Stimulated activated memory B cell treated with anti-CD40 and anti-IgM and Interleukin-4, amounts not matched to agents 10 μg/mL and 1 μg/mL and 100 μg/mL, for 72 hours (primary cell): ENCODE results near the gene TGFBR3L.
"Not testable (repeated sequence)": the region's sequence is repeated elsewhere in the genome, so short reads cannot be mapped to it uniquely, and the experiment has no call there.

Source experiments
- ATAC-seq: fragments of 150-1000 bp; cut with Tn5 transposase; 2 replicates; pipeline ENCODE4 v1.10.0; 2021
- H3K27ac Mint-ChIP-seq: one replicate; pipeline ENCODE4 v1.8.0; 2022; ENCODE audit warnings: mild to moderate bottlenecking, mixed read lengths
- H3K27me3 Mint-ChIP-seq: one replicate; pipeline ENCODE4 v1.8.0; 2022; ENCODE audit warnings: mixed read lengths
- H3K36me3 Mint-ChIP-seq: one replicate; pipeline ENCODE4 v1.8.0; 2022; ENCODE audit warnings: mixed read lengths
- H3K4me1 Mint-ChIP-seq: one replicate; pipeline ENCODE4 v1.8.0; 2022; ENCODE audit warnings: mixed read lengths
- H3K4me3 Mint-ChIP-seq: one replicate; pipeline ENCODE4 v1.8.0; 2022; ENCODE audit warnings: mild to moderate bottlenecking, moderate library complexity, mixed read lengths
- H3K9me3 Mint-ChIP-seq: one replicate; pipeline ENCODE4 v1.8.0; 2022; ENCODE audit warnings: mixed read lengths

Gene TGFBR3L

DNA sequence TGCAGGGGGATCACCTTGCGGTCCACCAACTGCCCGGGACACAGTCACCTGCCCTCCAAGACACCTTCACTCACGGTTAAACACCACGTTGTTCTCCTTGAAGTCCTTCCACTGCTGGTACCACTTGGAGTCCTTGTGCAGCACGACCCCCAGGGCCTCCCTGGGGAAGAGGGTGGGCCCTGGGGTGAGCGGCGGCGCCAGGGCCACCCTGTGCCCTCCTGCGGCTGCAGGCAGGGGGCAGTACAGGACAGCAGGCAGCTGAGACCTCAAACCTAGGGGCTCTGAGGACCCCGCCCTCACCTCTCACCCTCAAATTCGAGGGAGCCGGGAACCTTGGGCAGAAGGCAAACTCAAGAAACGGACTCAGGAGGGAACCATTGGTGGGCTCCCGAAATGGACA is 18.8 kb downstream of the TGFBR3L start:
- H3K4me3 Mint-ChIP-seq, result no peak overlapping the region

DNA sequence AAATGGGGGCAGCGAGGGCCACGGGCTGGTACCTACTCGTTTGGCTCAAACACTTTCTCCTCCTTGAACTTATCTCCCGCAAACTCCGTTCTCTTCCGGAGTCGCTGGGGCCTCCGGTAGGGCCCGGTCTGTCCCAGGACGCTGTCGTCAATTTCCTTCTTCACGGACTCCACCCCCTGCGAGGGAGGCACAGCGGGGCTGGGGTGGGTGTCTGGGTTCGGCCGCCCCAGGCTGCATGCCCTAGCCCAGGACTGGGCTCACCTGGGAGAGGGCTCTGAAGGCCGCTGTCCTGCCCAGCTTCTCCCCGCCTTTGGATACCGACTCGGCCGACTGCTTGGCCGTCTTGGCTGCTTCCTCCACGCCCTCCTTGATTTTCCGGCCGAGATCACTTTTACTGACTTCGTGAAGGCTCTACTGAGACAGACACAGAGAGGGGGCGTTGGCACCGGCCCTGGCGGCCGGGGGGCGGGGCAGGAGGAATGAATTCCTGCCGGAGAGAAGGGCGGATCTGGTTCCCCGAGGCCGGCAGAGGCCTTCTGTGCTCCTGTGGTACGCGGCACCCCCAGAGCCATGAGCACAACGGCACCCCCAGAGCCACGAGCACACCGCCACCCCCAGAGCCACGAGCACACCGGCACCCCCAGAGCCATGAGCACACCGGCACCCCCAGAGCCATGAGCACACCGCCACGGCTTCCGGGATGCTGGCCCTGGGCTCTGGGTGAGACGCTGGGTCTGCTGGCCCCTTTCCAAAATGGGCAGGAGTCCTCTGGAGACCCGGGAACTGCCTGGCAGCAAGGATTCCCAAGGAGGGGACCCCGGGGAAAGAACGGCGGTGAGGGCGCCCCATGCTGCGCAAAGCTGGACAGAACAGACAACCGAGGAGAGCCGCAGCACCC is 19.4 kb downstream of the TGFBR3L start:
- Mint-ChIP-seq H3K27me3 (no peaks in the 10 kb centered on the region), H3K4me1 (peaks cover 20% of the 10 kb centered on the region), H3K27ac (no peak overlapping the region), H3K4me3 (no peak overlapping the region), H3K9me3 (no peaks in the 10 kb centered on the region), H3K36me3 (peaks cover 57% of the 10 kb centered on the region)
- ATAC-seq, result no peak

More for the DNA sequence above, 18.8 kb downstream of the TGFBR3L start:
- no peak for ATAC-seq
- Mint-ChIP-seq H3K36me3 (peaks cover 51% of the 10 kb centered on the region), H3K9me3 (no peaks in the 10 kb centered on the region), H3K27ac (no peak overlapping the region), H3K27me3 (no peaks in the 10 kb centered on the region), H3K4me1 (peaks cover 17% of the 10 kb centered on the region)

DNA sequence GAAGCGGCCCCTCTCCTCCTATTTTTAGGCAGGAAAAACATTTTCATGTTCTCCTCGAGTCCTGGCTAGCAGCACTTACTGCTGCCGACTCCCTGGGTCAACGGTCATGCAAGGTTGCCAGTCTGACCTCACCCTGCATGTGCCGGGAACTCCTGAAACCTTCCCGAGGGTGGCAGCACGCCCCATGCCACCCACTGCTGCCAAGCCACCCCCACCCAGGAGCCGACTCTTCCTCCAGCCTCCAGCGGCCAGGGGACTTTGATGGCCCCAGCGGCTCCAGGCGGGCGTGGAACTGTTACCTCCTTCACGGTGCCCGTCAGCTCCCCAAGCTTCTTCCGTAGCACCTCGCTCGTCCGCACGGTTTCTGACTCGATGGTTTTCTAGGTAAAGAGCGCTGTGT is 20.1 kb downstream of the TGFBR3L start:
- Mint-ChIP-seq H3K9me3 (no peaks in the 10 kb centered on the region), H3K4me1 (peaks cover 14% of the 10 kb centered on the region), H3K27me3 (no peaks in the 10 kb centered on the region), H3K36me3 (peaks cover 59% of the 10 kb centered on the region), H3K27ac (no peak overlapping the region), H3K4me3 (no peak overlapping the region)
- ATAC-seq, result no peak

DNA sequence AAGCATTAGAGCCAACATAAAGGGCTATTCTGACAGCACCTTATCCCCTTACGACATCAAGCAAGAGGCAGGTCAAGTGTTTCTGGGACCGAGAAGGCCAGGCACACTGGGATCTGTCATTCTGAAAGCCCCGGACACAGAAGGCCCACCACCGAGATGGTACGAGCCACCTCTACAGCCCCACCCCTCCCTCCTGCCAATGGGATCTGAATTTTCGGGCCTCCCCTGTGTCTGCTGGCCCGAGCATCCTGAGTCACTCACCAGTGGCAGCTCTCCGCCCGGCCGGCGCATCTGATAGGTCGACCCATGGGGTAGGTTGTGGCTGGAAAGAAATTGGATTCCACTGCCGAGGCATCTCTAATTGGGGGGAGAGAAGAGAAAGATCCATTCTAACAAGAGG is 26.2 kb downstream of the TGFBR3L start:
- H3K9me3 Mint-ChIP-seq, result no peaks in the 10 kb centered on the region
- H3K36me3 Mint-ChIP-seq, result peaks cover 36% of the 10 kb centered on the region

DNA sequence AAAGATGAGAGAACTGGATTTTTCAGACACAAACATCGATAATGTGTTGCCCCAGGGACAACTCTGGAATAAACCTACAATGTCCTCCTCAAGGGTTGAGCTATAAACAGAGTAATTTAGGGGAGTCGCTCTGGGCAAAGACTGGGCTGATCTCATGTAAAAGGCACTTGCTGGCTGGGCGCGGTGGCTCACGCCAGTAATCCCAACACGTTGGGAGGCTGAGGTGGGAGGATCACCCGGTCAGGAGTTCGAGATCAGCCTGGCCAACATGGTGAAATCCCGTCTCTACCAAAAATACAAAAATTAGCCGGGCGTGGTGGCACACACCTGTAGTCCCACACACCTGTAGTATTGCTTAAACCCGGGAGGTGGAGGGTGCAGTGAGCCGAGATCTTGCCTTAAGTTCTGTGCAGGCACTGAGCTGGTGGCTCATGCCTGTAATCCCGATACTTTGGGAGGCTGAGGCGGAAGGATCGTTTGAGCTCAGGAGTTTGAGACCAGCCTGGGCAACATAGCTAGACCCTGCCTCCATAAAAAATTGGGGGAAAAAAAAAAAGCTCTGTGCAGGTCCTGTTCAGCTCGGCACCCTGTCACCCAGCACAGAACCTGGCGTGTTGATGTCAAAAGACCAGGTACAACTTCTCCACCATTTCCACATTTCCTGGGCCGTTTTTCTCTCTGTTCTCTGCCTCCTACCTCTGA is 27.4 kb downstream of the TGFBR3L start:
- Mint-ChIP-seq H3K9me3 (no peaks in the 10 kb centered on the region), H3K27me3 (no peaks in the 10 kb centered on the region), H3K4me1 (peaks cover 47% of the 10 kb centered on the region), H3K27ac (no peak overlapping the region), H3K4me3 (peak overlapping the region; percentile 85), H3K36me3 (peaks cover 26% of the 10 kb centered on the region)
- ATAC-seq, result no peak

More for the DNA sequence above, 26.2 kb downstream of the TGFBR3L start:
- no peak overlapping the region for H3K27ac Mint-ChIP-seq
- no peak for ATAC-seq
- no peak overlapping the region for H3K4me3 Mint-ChIP-seq
- H3K4me1 Mint-ChIP-seq, result peaks cover 54% of the 10 kb centered on the region
- H3K27me3 Mint-ChIP-seq, result no peaks in the 10 kb centered on the region

DNA sequence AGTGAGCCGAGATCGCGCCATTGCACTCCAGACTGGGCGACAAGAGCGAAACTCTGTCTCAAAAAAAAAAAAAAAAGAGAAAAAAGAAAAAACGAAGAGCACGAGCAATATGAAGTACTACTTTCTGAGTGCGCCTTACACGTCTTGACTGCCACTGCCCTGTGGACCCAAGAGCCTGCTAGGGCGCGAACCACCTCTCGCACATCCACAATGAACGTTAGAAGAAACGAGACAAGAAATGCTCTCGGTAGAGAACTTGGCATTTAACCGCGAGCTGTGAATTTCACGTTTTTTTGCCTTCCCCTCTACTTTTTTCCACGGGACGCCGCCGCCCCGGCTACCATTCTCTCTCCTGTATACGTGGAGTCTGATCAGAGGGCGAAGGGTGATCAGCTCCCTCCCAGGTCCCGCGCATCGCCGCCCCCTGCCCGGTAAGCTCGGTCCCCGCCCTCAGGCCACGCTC is 28.4 kb downstream of the TGFBR3L start:
- no peaks in the 10 kb centered on the region for H3K9me3 Mint-ChIP-seq
- H3K27ac Mint-ChIP-seq, result peak overlapping the region; percentile 88
- peak overlapping the region; percentile 85 for H3K4me3 Mint-ChIP-seq
- H3K4me1 Mint-ChIP-seq, result peaks cover 47% of the 10 kb centered on the region
- no peaks in the 10 kb centered on the region for H3K27me3 Mint-ChIP-seq
- peaks cover 18% of the 10 kb centered on the region for H3K36me3 Mint-ChIP-seq
- peak; percentile 31 for ATAC-seq

DNA sequence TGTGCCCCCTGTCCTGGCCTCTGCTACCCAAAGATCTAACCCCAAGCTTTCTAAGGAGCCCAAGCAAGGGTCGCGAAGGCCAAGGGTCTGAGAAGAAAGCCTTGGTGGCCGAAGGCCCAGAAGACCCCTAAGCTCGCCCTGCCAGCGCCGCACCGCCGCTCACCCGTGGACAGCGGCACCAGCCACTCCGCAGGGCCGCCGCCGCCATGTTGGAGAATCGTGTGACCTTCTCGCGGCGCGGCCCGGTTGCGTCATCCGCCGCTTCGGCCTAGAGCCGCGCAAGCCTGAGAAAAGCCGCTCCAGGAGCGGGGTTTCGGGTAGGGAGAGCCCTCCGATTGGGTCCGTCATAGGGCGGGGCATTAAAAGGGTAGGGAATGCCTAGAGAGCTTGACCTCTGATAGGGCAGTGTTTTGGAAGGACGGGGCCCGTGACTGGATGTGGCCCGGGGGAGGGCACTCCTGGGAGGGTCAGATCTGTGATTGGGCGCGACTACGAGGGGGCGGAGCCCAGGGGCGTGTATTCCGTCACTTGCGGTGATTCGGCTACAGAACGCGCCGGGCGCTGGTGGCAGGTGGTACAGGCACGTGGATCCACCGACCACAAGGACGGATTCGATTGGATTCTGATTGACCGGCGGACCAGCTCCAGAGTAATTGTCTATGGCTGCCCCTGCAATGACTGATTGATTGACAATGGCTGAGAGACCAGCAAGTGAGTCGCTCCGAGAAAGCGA is 29.0 kb downstream of the TGFBR3L start, which contains the start of gene TIMM44:
Gene TIMM44 (minus strand): TSS at position 223 of the 733 bp plus-strand sequence. CDS start 15 bp downstream, at position 208.
- Mint-ChIP-seq H3K27ac (peak within 1 kb of the TSS; percentile 88), H3K36me3 (peaks cover 16% of the 10 kb centered on the region), H3K4me3 (peak within 1 kb of the TSS; percentile 85), H3K4me1 (peaks cover 46% of the 10 kb centered on the region), H3K27me3 (no peaks in the 10 kb centered on the region), H3K9me3 (no peaks in the 10 kb centered on the region)
- ATAC-seq, result peak; percentile 100

DNA sequence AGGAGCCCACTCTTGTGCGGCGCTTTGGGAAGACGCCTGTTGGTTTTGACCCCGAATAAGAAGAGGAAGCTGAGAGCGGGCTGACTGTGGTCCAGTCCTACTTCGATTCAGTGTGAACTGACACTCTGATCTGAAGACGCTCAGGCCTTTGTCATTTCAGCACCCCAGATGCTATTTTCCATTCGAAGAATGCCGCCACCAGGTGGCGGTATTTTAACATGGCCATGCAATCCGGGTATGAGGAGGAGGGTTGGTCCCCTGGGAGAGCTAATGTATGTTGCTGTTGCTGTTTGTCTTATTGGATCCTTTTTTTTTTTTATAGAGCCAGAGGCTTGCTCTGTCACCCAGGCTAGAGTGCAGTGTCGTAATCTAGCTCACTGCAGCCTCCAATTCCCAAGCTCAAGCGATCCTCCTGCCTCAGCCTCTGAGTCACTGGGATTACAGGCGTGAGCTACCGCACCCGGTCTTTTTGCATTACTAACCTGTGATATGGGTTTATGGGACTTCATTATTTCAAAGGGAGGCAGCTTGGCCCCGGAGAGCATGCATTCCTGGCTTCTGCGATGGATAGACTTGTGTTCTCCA is 29.6 kb downstream of the TGFBR3L start:
- H3K4me3 Mint-ChIP-seq, result peak overlapping the region; percentile 85
- H3K27ac Mint-ChIP-seq, result peak overlapping the region; percentile 88
- H3K4me1 Mint-ChIP-seq, result peaks cover 41% of the 10 kb centered on the region
- H3K27me3 Mint-ChIP-seq, result no peaks in the 10 kb centered on the region
- peaks cover 10% of the 10 kb centered on the region for H3K36me3 Mint-ChIP-seq
- ATAC-seq, result peak; percentile 68
- no peaks in the 10 kb centered on the region for H3K9me3 Mint-ChIP-seq

DNA sequence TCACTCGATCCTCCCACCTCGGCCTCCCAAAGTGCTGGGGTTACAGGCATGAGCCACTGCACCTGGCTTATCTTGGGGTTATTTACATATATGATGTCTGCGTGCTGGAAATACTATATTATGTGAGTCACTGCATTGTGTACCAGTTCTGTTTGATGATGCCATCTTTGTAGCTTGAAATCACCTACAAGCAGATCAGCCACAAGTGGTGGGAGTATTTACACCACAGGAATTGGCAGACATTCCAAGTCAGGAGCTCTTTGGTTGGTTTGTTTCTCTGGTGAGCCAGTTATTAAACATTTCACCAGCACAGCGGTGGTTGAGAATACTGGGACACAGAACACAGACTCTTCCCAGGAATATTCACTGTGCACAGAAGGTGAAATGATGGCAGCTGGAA is 33.3 kb downstream of the TGFBR3L start:
- Mint-ChIP-seq H3K9me3 (no peaks in the 10 kb centered on the region), H3K4me1 (peaks cover 17% of the 10 kb centered on the region), H3K36me3 (no peaks in the 10 kb centered on the region), H3K27ac (no peak overlapping the region), H3K4me3 (no peak overlapping the region), H3K27me3 (no peaks in the 10 kb centered on the region)
- no peak for ATAC-seq

DNA sequence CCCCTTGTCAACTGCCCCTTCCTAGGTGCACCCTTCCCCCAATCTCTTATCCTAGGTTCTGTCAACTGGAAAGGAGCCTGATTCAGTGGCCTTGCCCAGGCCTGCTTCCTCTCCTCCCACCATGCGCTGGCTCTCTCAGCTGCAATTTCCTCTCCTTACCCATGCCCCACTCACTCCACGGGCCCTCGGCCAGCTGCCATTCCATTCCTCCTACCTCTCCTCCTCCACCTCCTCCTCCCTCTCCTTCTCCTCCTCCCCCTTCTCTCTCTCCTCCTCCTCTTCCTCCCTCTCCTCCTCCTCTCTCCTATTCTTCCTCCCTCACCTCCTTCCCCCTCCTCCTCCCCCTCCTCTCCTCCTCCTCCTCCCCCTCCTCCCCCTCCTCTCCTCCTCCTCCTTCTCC is 38.4 kb downstream of the TGFBR3L start:
- no peak overlapping the region for H3K27ac Mint-ChIP-seq
- no peaks in the 10 kb centered on the region for H3K27me3 Mint-ChIP-seq
- no peak overlapping the region for H3K4me3 Mint-ChIP-seq
- H3K4me1 Mint-ChIP-seq, result peaks cover 8% of the 10 kb centered on the region
- H3K9me3 Mint-ChIP-seq, result no peaks in the 10 kb centered on the region
- H3K36me3 Mint-ChIP-seq, result peaks cover 13% of the 10 kb centered on the region
- no peak for ATAC-seq

DNA sequence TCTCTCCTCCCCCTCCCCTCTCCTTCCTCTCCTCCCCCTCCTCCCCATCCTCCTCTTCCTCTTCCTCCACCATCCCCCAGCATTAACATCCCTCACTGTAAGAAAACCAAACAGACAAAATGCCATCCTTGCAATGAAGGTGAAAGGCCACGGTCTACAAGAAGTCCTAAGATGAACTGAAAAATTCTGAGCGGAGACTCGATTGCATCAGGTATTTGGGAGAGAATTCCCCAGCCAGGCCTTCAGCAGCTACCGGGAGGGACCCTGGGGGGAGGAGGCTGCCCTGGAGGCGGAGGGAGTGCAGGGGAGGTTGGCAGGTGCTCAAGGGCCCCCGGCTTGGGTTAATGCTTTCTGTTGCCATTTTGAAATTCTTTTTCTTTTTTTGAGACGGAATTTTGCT is 38.9 kb downstream of the TGFBR3L start:
- peaks cover 8% of the 10 kb centered on the region for H3K4me1 Mint-ChIP-seq
- H3K27me3 Mint-ChIP-seq, result no peaks in the 10 kb centered on the region
- no peak for ATAC-seq
- no peak overlapping the region for H3K4me3 Mint-ChIP-seq
- H3K9me3 Mint-ChIP-seq, result no peaks in the 10 kb centered on the region
- no peak overlapping the region for H3K27ac Mint-ChIP-seq
- peaks cover 17% of the 10 kb centered on the region for H3K36me3 Mint-ChIP-seq

DNA sequence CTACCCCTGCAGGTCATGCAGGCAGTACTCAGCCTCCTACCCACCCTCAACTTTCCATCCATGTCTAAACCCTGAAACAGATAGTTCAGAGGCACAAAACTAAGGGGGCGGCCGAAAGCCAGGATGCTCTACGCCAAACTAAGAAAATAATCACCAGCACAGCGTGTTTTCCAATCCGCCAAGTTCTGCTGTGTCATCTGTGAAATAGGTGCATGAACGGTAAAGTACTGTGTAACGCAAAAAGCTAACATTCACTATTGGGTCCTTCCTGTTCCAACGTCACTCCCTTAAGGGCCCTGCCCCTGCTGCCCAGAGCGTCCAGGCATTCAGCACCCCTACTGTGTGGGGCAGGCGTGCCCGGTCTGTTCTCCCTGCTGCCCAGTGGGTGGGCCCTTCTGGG is 41.1 kb downstream of the TGFBR3L start:
- Mint-ChIP-seq H3K4me1 (peaks cover 8% of the 10 kb centered on the region), H3K4me3 (no peak overlapping the region), H3K27me3 (no peaks in the 10 kb centered on the region), H3K36me3 (peaks cover 22% of the 10 kb centered on the region), H3K9me3 (no peaks in the 10 kb centered on the region), H3K27ac (no peak overlapping the region)
- no peak for ATAC-seq

DNA sequence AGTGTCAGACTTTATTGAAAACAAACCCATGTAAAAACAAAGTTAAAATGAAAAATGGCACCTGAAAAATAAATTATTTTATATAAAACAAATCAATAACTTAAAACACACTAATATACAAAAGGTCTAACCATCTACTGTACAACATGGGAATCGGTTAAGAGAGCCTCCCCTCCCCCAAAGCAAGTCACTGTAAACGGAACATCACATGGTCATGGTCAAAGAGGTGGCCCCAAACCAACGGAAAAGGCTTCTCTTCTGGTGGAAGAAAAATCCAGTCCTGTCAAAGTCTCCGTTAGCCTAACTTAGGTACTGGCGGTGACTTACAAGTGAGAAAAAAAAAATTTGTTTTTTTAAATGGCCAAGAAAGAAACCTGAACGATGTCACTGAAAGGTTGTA is 44.6 kb downstream of the TGFBR3L start:
- Mint-ChIP-seq H3K9me3 (no peaks in the 10 kb centered on the region), H3K36me3 (peaks cover 35% of the 10 kb centered on the region), H3K27me3 (no peaks in the 10 kb centered on the region), H3K4me1 (peaks cover 8% of the 10 kb centered on the region), H3K4me3 (no peak overlapping the region), H3K27ac (no peak overlapping the region)
- no peak for ATAC-seq

DNA sequence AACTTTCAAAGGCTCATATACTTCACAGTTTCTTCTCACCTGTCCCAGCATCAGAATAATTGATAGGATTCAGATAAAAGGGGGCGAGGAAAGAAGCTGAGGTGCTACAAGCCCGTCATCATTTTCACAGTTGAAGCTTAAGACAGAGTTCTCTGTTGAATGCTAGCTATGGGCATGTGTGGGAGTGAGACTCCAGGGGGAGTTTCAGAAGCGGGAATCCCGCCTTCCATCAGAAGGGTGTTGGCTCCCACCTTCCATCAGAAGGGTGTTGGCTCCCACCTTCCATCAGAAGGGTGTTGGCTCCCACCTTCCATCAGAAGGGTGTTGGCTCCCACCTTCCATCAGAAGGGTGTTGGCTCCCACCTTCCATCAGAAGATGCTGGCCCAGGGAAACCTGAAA is 46.5 kb downstream of the TGFBR3L start:
- not testable (repeated sequence) for H3K27ac Mint-ChIP-seq, H3K27me3 Mint-ChIP-seq, H3K4me1 Mint-ChIP-seq, ATAC-seq, H3K4me3 Mint-ChIP-seq, H3K9me3 Mint-ChIP-seq
- peaks cover 48% of the 10 kb centered on the region for H3K36me3 Mint-ChIP-seq
